HFFc6 (cell line): ENCODE results near the gene HMCN1. TPM values are rescaled to one million over a fixed set of nuclear protein-coding genes. Genes with fewer than 3 reads are reported as not detected.

ENCODE experiments used
- DNase-seq: peaks from one replicate; pipeline ENCODE4 v3.0.0-alpha.2; 2018
- H3K27ac Mint-ChIP-seq: 2 replicates; pipeline ENCODE4 v1.8.0; 2020; ENCODE audit warnings: mild to moderate bottlenecking, mixed read lengths
- H3K27me3 Mint-ChIP-seq: 2 replicates; pipeline ENCODE4 v1.8.0; 2021; ENCODE audit warnings: mild to moderate bottlenecking, moderate library complexity, mixed read lengths; ENCODE audit not compliant: insufficient read depth
- H3K36me3 Mint-ChIP-seq: 2 replicates; pipeline ENCODE4 v1.8.0; 2021; ENCODE audit warnings: low read depth, mixed read lengths
- H3K4me1 Mint-ChIP-seq: 2 replicates; pipeline ENCODE4 v1.8.0; 2020; ENCODE audit warnings: low read depth, mixed read lengths
- H3K4me3 Mint-ChIP-seq: 2 replicates; pipeline ENCODE4 v1.8.0; 2020; ENCODE audit warnings: mild to moderate bottlenecking, moderate library complexity, mixed read lengths
- H3K9me3 Mint-ChIP-seq: 2 replicates; pipeline ENCODE4 v1.8.0; 2020; ENCODE audit warnings: mild to moderate bottlenecking, mixed read lengths
- CTCF ChIP-seq: fragments of 200-600 bp; sonication (generic); IDR thresholded peaks from 2 replicates; pipeline ENCODE4 v1.5.0; 2021; ENCODE audit warnings: antibody characterized with exemption, mild to moderate bottlenecking
- total RNA-seq, 6 experiments: library from RNA; stranded (reverse); fragmentation: NEBNext Ultra II Directional; extraction: Animal tissue kit (Norgen Biotek cat#: 25700); gene quantifications; 2 replicates in 1 of 6; 3 replicates in 5 of 6; pipeline ENCODE4 v1.2.3, GENCODE V29; 2021

Gene HMCN1
- total RNA-seq, 6 experiments from 2014 or later, result 1.2 to 1.8 (median 1.5) TPM

GRCh38 chr1:186125511-186125910 is 391.3 kb downstream of the HMCN1 start:
- H3K36me3 Mint-ChIP-seq, result no peaks in the 10 kb centered on the region
- no peak for DNase-seq
- no peaks in the 10 kb centered on the region for H3K4me1 Mint-ChIP-seq
- no peak overlapping the region for H3K27ac Mint-ChIP-seq
- H3K9me3 Mint-ChIP-seq, result no peaks in the 10 kb centered on the region
- no peak overlapping the region for H3K4me3 Mint-ChIP-seq
- H3K27me3 Mint-ChIP-seq, result no peaks in the 10 kb centered on the region
- TF ChIP-seq CTCF, result no peak

GRCh38 chr1:186129758-186130157 is 395.6 kb downstream of the HMCN1 start:
- no peak for TF ChIP-seq CTCF
- Mint-ChIP-seq H3K36me3 (no peaks in the 10 kb centered on the region), H3K27ac (no peak overlapping the region), H3K27me3 (no peaks in the 10 kb centered on the region), H3K9me3 (no peaks in the 10 kb centered on the region), H3K4me1 (no peaks in the 10 kb centered on the region), H3K4me3 (no peak overlapping the region)
- no peak for DNase-seq

GRCh38 chr1:186139115-186139514 is 404.9 kb downstream of the HMCN1 start:
- DNase-seq, result no peak
- Mint-ChIP-seq H3K9me3 (no peaks in the 10 kb centered on the region), H3K4me1 (peaks cover 21% of the 10 kb centered on the region), H3K27me3 (no peaks in the 10 kb centered on the region), H3K27ac (no peak overlapping the region), H3K4me3 (peak overlapping the region; percentile 37; the same call in 1 of the 2 replicates), H3K36me3 (0 out of 2 replicates have a peak, but pooled peaks cover 4% of the 10 kb centered on the region)
- no peak for TF ChIP-seq CTCF

GRCh38 chr1:186139701-186140100 is 405.5 kb downstream of the HMCN1 start:
- Mint-ChIP-seq H3K9me3 (no peaks in the 10 kb centered on the region), H3K4me1 (peaks cover 25% of the 10 kb centered on the region), H3K27ac (peak overlapping the region; percentile 30; the same call in 1 of the 2 replicates), H3K27me3 (no peaks in the 10 kb centered on the region), H3K4me3 (peak overlapping the region; percentile 41; the same call in 1 of the 2 replicates), H3K36me3 (0 out of 2 replicates have a peak, but pooled peaks cover 4% of the 10 kb centered on the region)
- DNase-seq, result peak; percentile 64
- no peak for TF ChIP-seq CTCF

- DNase-seq, result no peak
- no peak for TF ChIP-seq CTCF
- no peak overlapping the region for H3K4me3 Mint-ChIP-seq
- peaks cover 2% of the 10 kb centered on the region; the same call in 1 of the 2 replicates for H3K9me3 Mint-ChIP-seq
- no peak overlapping the region for H3K27ac Mint-ChIP-seq
- H3K27me3 Mint-ChIP-seq, result no peaks in the 10 kb centered on the region
- peaks cover 7% of the 10 kb centered on the region for H3K36me3 Mint-ChIP-seq
- peaks cover 40% of the 10 kb centered on the region for H3K4me1 Mint-ChIP-seq
Measured at GRCh38 chr1:186142159-186142558, 408.0 kb downstream of the HMCN1 start.

- H3K4me3 Mint-ChIP-seq, result no peak overlapping the region
- H3K27ac Mint-ChIP-seq, result no peak overlapping the region
- TF ChIP-seq CTCF, result no peak
- peaks cover 40% of the 10 kb centered on the region for H3K4me1 Mint-ChIP-seq
- no peak for DNase-seq
- H3K36me3 Mint-ChIP-seq, result peaks cover 9% of the 10 kb centered on the region
- H3K9me3 Mint-ChIP-seq, result peaks cover 4% of the 10 kb centered on the region; the same call in 1 of the 2 replicates
- H3K27me3 Mint-ChIP-seq, result no peaks in the 10 kb centered on the region
Measured at GRCh38 chr1:186142916-186143315, 408.7 kb downstream of the HMCN1 start.
